Activated B cell treated with CpG ODN at 0.5 μM for 24 hours (primary cell): ENCODE results near the gene PRRC2B. TPM values are rescaled to one million over a fixed set of nuclear protein-coding genes. Genes with fewer than 3 reads are reported as not detected.
"Not testable (repeated sequence)": the region's sequence is repeated elsewhere in the genome, so short reads cannot be mapped to it uniquely, and the experiment has no call there.

ENCODE experiments used
- ATAC-seq: fragments of 200-7000 bp; cut with Tn5 transposase; one replicate; pipeline ENCODE4 v1.10.0; 2021; ENCODE audit warnings: low read depth, mild to moderate bottlenecking, moderate library complexity
- CTCF ChIA-PET: fragments of 350-600 bp; sonication (Branson Sonifier 250); formaldehyde crosslinking; loops from one replicate; lab custom pipeline; 2021; ENCODE audit warnings: antibody characterized with exemption; lab: Charles Lee
- POLR2A ChIA-PET: fragments of 350-600 bp; sonication (Branson Sonifier 250); formaldehyde crosslinking; loops from one replicate; lab custom pipeline; 2021; ENCODE audit warnings: antibody characterized with exemption; lab: Charles Lee
- DNase-seq: peaks from one replicate; pipeline ENCODE4 v3.0.0; 2022
- H3K27ac Mint-ChIP-seq: one replicate; pipeline ENCODE4 v1.8.0; 2020; ENCODE audit warnings: mixed read lengths
- H3K27me3 Mint-ChIP-seq: one replicate; pipeline ENCODE4 v1.8.0; 2021; ENCODE audit warnings: mixed read lengths
- H3K36me3 Mint-ChIP-seq: one replicate; pipeline ENCODE4 v1.8.0; 2021; ENCODE audit warnings: low read depth, mixed read lengths
- H3K4me1 Mint-ChIP-seq: one replicate; pipeline ENCODE4 v1.8.0; 2021; ENCODE audit warnings: mixed read lengths
- H3K4me3 Mint-ChIP-seq: one replicate; pipeline ENCODE4 v1.8.0; 2020; ENCODE audit warnings: mild to moderate bottlenecking, mixed read lengths
- H3K9me3 Mint-ChIP-seq: one replicate; pipeline ENCODE4 v1.8.0; 2020; ENCODE audit warnings: mixed read lengths
- CTCF ChIP-seq: fragments of 200-600 bp; IDR thresholded peaks from one replicate; pipeline ENCODE4 v1.8.0; 2022; ENCODE audit warnings: antibody characterized with exemption, mild to moderate bottlenecking
- intact Hi-C: fragments of 100-400 bp; cut with micrococcal nuclease; formaldehyde crosslinking; loops from one replicate; pipeline ENCODE4 v1.15.1; 2024
- total RNA-seq: library from RNA; stranded (reverse); gene quantifications from 2 replicates; pipeline ENCODE4 v1.2.3, GENCODE V29; 2022

PRRC2B gene
- total RNA-seq, 1 donor from 2014 or later: 206 TPM

GRCh38 chr9:131543141-131543540, 149.3 kb downstream of the PRRC2B start:
- H3K27ac Mint-ChIP-seq: no peak overlapping the region
- intact Hi-C loops: no loop called here
- ChIA-PET POLR2A (no interaction called here), CTCF (no interaction called here)
- no peak overlapping the region for H3K4me3 Mint-ChIP-seq
- ATAC-seq (no peak), DNase-seq (no peak)
- H3K36me3 Mint-ChIP-seq: peaks cover 5% of the 10 kb centered on the region
- peaks cover 22% of the 10 kb centered on the region for H3K27me3 Mint-ChIP-seq
- H3K9me3 Mint-ChIP-seq: peaks cover 11% of the 10 kb centered on the region
- peaks cover 10% of the 10 kb centered on the region for H3K4me1 Mint-ChIP-seq
- TF ChIP-seq CTCF: no peak

- ChIA-PET POLR2A (no interaction called here), CTCF (no interaction called here)
- H3K27me3 Mint-ChIP-seq: peaks cover 42% of the 10 kb centered on the region
- TF ChIP-seq CTCF: no peak
- ATAC-seq: no peak
- peaks cover 20% of the 10 kb centered on the region for H3K9me3 Mint-ChIP-seq
- H3K4me1 Mint-ChIP-seq: peaks cover 10% of the 10 kb centered on the region
- no peak for DNase-seq
- peaks cover 5% of the 10 kb centered on the region for H3K36me3 Mint-ChIP-seq
- H3K4me3 Mint-ChIP-seq: no peak within 1 kb of the TSS
- no peak within 1 kb of the TSS for H3K27ac Mint-ChIP-seq
- intact Hi-C loops: no loop called here
Measured at GRCh38 chr9:131545003-131545785, 151.3 kb downstream of the PRRC2B start, which contains the start of gene PRRT1B. Gene PRRT1B, plus strand, starts transcription at chr9:131545523. Its CDS starts 93 bp downstream, at chr9:131545616.

- DNase-seq (no peak), ATAC-seq (no peak)
- ChIA-PET CTCF (no interaction called here), POLR2A (interaction anchor here (0.6 kb wide), 1 partner anchor 15 kb away, joined by 4 read pairs; no protein-coding TSS in a partner anchor)
- Mint-ChIP-seq H3K4me3 (no peak overlapping the region), H3K36me3 (peaks cover 5% of the 10 kb centered on the region), H3K27me3 (peaks cover 42% of the 10 kb centered on the region), H3K4me1 (peaks cover 10% of the 10 kb centered on the region), H3K9me3 (peaks cover 20% of the 10 kb centered on the region), H3K27ac (no peak overlapping the region)
- no peak for TF ChIP-seq CTCF
- intact Hi-C loops: no loop called here
Measured at GRCh38 chr9:131545786-131546335, 152.0 kb downstream of the PRRC2B start.

GRCh38 chr9:131546336-131547084, 152.6 kb downstream of the PRRC2B start:
- Mint-ChIP-seq H3K9me3 (peaks cover 20% of the 10 kb centered on the region), H3K27ac (no peak overlapping the region), H3K4me3 (peak overlapping the region; percentile 55), H3K36me3 (peaks cover 5% of the 10 kb centered on the region), H3K27me3 (peaks cover 46% of the 10 kb centered on the region), H3K4me1 (peaks cover 10% of the 10 kb centered on the region)
- peak; percentile 18 for ATAC-seq
- POLR2A ChIA-PET: interaction anchor here (0.6 to 0.7 kb wide), 2 partner anchors 15 to 39 kb away, joined by 4 to 7 read pairs; no protein-coding TSS in a partner anchor
- no peak for DNase-seq
- CTCF ChIA-PET: no interaction called here
- TF ChIP-seq CTCF: no peak
- intact Hi-C loops: no loop called here

- DNase-seq, H3K4me3 Mint-ChIP-seq, CTCF ChIA-PET, POLR2A ChIA-PET, H3K36me3 Mint-ChIP-seq, H3K27ac Mint-ChIP-seq, ATAC-seq, H3K4me1 Mint-ChIP-seq, intact Hi-C loops: not testable (repeated sequence)
- Mint-ChIP-seq H3K9me3 (peaks cover 13% of the 10 kb centered on the region), H3K27me3 (peaks cover 64% of the 10 kb centered on the region)
Measured at GRCh38 chr9:131549186-131549585, 155.3 kb downstream of the PRRC2B start.

Other genes with a start within 250 kb of the PRRC2B start
- gene FAM78A, start 117.6 kb upstream of the PRRC2B start, total RNA-seq: 20.6 and 22.9 TPM in 2 replicates
- gene PLPP7, start 104.4 kb upstream of the PRRC2B start, total RNA-seq: 0.39 and 0.53 TPM in 2 replicates
- gene POMT1, start 108.8 kb downstream of the PRRC2B start, total RNA-seq: 24.9 and 29.8 TPM in 2 replicates
- gene UCK1, start 137.2 kb downstream of the PRRC2B start, total RNA-seq: 19.1 and 30.4 TPM in 2 replicates
- gene PRRT1B, start 151.4 kb downstream of the PRRC2B start, total RNA-seq: not detected in 2 replicates